LNCaP clone FGC (cell line): ENCODE data around the gene ATXN10.
A peak's percentile ranks its signal among the peaks of the same experiment; 100 is the strongest.

Source experiments
- DNase-seq: peaks from one replicate; pipeline ENCODE4 v3.0.0-alpha.2; 2011; ENCODE audit warnings: low read depth
- H3K4me3 ChIP-seq: 2 replicates; pipeline ENCODE4 v1.5.1; 2011; ENCODE audit warnings: mild to moderate bottlenecking, low read depth, low read length, control low read depth
- CTCF ChIP-seq: IDR thresholded peaks from 2 replicates; pipeline ENCODE4 v1.5.1; 2012; ENCODE audit warnings: mild to moderate bottlenecking; ENCODE audit not compliant: control insufficient read depth, insufficient read depth; ENCODE audit errors: extremely low read depth

ATXN10 gene

GRCh38 chr22:45638197-45638596 lies 33.4 kb upstream of the ATXN10 start:
- DNase-seq, result peak; percentile 11
- TF ChIP-seq CTCF, result no peak
- H3K4me3 ChIP-seq, result no peak overlapping the region

- TF ChIP-seq CTCF, result no peak
Measured at GRCh38 chr22:45638834-45639746, 32.5 kb upstream of the ATXN10 start.

GRCh38 chr22:45639747-45640102 lies 31.9 kb upstream of the ATXN10 start:
- no peak for DNase-seq
- no peak for TF ChIP-seq CTCF
- H3K4me3 ChIP-seq, result no peak overlapping the region

More at GRCh38 chr22:45638834-45639746, 32.5 kb upstream of the ATXN10 start:
- no peak overlapping the region for H3K4me3 ChIP-seq
- no peak for DNase-seq

GRCh38 chr22:45640291-45640940 lies 31.2 kb upstream of the ATXN10 start:
- no peak for TF ChIP-seq CTCF
- no peak for DNase-seq

GRCh38 chr22:45640941-45641621 lies 30.6 kb upstream of the ATXN10 start:
- no peak overlapping the region for H3K4me3 ChIP-seq
- no peak for TF ChIP-seq CTCF
- DNase-seq, result no peak

More at GRCh38 chr22:45640291-45640940, 31.2 kb upstream of the ATXN10 start:
- H3K4me3 ChIP-seq, result no peak overlapping the region

- no peak for TF ChIP-seq CTCF
- H3K4me3 ChIP-seq, result no peak overlapping the region
- no peak for DNase-seq
Measured at GRCh38 chr22:45642986-45643385, 28.6 kb upstream of the ATXN10 start.
